Measurements from ENCODE around the gene CCDC138.

CCDC138 gene

GRCh38 chr2:108911401-108911800 lies 124.8 kb downstream of the CCDC138 start:
- no peak for TF ChIP-seq CTCF (IDR thresholded peaks at IDR 0.05)

DNA sequence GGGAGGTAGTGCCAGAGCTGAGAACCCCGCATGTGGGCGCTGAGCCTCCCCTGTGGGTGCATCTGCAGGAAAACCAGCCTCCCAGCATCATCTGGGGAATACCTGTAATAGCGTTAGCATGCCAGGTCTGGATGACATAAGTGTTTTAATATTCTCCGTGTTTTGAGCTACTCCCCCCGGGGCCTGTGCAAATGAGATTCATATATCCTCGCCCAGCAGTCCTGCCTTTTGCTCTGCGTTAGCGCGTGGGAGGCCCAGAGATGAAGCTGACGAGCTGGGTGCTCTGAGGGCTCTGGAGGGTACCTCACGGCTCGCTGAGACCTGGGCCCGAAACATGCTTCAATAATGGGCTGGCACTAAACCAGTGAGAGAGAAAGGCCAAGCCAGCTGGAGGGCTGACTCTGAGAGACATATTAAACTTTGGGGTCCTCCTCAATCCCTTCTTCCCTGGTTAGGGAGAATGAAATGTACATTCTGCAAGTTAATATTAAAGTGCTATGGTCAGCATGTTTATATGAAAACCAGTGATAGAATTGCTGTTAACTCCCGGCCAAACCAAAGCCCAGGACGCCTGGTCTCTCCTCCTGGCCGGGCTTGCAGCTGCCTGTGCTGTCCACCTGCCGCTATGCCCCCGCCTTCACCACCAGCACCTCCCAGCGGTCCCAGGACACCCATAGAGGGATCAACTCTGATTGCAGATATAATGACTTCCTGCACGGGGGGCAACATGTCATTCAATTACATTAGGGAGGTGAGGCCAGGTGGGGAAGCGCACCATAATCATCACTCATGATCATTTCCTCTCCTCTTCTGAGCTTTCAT lies 125.4 kb downstream of the CCDC138 start:
- TF ChIP-seq CTCF (IDR thresholded peaks at IDR 0.05), result no peak

- TF ChIP-seq CTCF (IDR thresholded peaks at IDR 0.05), result no peak
Observed at GRCh38 chr2:108912629-108912902, 126.0 kb downstream of the CCDC138 start.

DNA sequence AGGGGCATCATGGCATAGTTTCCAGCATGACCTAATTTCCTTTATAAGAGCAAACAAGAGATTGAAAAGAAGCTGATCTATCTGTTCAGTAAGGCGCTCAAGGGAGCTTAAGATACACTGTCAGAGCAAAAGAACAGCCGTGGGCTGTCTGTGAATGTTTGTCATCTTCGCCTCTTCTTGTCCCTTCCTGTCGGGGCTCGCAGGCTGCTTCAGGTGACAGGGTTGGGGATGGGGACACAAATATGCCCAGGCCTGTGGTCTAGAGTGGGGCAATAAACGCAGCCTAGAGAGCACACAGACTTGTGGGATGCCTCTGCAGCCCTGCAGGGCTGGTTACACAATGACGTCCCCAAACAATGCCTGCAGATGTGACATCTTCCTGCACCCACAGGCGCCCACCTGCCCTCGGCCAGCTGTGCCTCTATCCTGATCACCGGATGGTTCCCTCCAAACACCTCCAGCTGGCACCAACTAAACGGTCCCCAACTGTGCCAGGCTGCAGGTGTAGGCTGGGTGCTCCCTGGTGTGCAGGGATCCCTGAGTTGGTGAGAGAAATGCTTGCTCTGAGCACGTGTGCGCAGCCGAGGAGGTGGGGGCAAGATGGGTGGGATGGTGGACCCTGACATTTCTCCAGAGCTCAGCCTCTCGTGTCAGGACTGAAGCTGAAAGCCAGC lies 129.7 kb downstream of the CCDC138 start:
- no peak for TF ChIP-seq CTCF (IDR thresholded peaks at IDR 0.05)

DNA sequence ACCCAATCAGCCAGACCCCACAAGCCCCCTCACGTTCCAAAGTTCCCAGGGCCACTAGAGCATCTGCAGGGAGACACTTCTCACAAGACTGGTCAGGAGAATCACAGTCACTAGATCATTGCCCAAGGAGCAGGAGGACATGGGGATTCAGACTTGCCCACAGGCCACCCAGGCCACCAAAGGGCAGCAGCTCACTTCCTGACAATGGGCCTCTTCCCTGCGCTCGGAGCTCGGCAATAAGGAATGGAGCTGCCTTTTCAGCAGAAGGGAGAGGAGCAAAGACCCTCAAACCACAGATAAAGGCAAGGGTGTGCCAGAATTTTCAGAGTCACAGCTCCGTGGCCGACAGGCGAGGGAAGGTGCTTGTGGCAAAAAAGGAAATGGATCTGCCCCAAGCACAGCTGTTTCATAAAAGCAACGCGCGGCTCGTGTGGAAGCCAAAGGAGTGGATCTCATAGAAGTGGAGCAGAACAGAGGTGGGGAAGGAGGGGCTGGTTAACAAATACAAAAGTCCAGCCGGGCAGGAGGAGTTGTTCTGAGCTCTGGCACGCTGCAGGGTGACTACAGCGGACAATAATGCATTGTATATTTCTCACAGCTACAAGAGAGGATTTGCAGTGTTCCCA lies 130.3 kb downstream of the CCDC138 start:
- TF ChIP-seq CTCF (IDR thresholded peaks at IDR 0.05), result no peak

GRCh38 chr2:108917526-108917925 lies 131.0 kb downstream of the CCDC138 start:
- no peak for TF ChIP-seq CTCF (IDR thresholded peaks at IDR 0.05)

DNA sequence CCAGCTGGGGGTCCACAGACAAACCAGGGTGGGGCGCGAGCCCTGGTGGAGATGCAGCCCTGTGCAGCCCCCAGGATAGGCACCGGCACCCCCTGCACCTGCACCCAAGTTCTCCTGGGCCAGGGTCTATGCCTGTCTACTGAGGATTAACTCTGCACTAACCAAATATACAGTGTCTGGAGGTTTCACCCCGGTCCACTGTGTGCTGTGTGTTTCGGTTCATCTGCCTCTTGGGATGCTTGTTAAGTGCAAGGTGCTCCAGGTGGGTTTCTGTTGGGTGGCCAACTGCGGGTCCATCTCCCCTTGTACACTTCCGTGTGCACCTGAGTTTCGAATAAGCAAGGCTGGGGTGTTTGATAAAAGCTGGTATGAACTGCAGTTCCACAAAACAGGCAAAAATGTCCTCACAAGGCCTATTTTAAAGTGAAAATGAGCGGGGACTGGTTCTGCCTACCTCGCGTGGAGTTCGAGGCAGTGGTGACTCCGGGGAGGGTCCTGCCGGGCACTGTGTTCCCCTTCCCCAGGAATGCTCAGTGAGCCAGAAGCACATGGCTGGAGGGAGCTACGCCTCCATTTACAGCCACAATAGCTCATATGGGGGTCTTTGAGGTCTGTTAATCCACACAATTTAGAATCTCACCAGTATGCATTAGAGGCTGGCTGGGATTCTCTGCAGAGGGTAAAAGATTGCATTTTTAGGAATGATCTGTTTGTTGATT lies 131.7 kb downstream of the CCDC138 start:
- TF ChIP-seq CTCF (IDR thresholded peaks at IDR 0.05), result no peak

Data from LNCAP (cell line).